Epithelial cell of esophagus (primary cell): ENCODE measurements around the gene STK4.

Source experiments
- DNase-seq: peaks from one replicate; pipeline ENCODE4 v3.0.0; 2010; ENCODE audit warnings: low read depth
- H3K4me3 ChIP-seq: 2 replicates; pipeline ENCODE4 v1.5.1; 2011; ENCODE audit warnings: mild to moderate bottlenecking, low read length, control low read depth
- CTCF ChIP-seq: IDR thresholded peaks from 2 replicates; pipeline ENCODE4 v1.5.1; 2011; ENCODE audit warnings: low read depth, mild to moderate bottlenecking, low read length, control low read depth, inconsistent platforms; ENCODE audit not compliant: insufficient read depth; ENCODE audit errors: missing control alignments

The STK4 gene

GRCh38 chr20:45049904-45050471, 83.7 kb downstream of the STK4 start:
- TF ChIP-seq CTCF: no peak
- DNase-seq: no peak
- no peak overlapping the region for H3K4me3 ChIP-seq

GRCh38 chr20:45051204-45052060, 85.1 kb downstream of the STK4 start:
- no peak overlapping the region for H3K4me3 ChIP-seq
- TF ChIP-seq CTCF: no peak
- no peak for DNase-seq

- no peak overlapping the region for H3K4me3 ChIP-seq
- no peak for DNase-seq
- TF ChIP-seq CTCF: no peak
Measured at GRCh38 chr20:45052698-45053429, 86.6 kb downstream of the STK4 start.

- DNase-seq: no peak
- H3K4me3 ChIP-seq: no peak overlapping the region
- no peak for TF ChIP-seq CTCF
Measured at GRCh38 chr20:45053430-45054351, 87.4 kb downstream of the STK4 start.

- DNase-seq: no peak
- H3K4me3 ChIP-seq: no peak overlapping the region
- no peak for TF ChIP-seq CTCF
Measured at GRCh38 chr20:45055056-45055455, 88.7 kb downstream of the STK4 start.

- TF ChIP-seq CTCF: no peak
- DNase-seq: no peak
- no peak overlapping the region for H3K4me3 ChIP-seq
Measured at GRCh38 chr20:45056473-45057173, 90.3 kb downstream of the STK4 start.
